ENCODE data around the gene PRSS1.
"Not testable (repeated sequence)": the region's sequence is repeated elsewhere in the genome, so short reads cannot be mapped to it uniquely, and the experiment has no call there.

The PRSS1 gene

DNA sequence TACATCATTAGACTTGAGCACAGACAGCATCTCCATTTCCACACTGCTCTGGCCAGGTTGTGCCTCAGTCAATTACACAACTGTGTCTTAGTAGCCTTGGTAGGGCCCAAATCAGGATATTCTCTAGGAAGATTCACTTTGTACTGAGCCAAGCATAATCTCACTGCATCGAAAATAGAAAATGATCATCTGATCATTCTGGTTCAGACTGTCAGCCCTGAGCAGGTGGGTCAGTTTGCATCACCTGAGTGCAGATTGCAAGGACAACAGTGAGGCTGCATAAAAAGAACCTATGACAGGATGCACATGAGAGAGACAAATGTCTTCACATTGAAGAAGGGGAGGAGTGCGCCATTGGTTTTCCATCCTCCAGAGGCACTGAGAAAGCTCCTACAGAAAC lies 862 bp upstream of the PRSS1 start:
- DNase-seq (ENCODE audit: low spot score) = not testable (repeated sequence)

DNA sequence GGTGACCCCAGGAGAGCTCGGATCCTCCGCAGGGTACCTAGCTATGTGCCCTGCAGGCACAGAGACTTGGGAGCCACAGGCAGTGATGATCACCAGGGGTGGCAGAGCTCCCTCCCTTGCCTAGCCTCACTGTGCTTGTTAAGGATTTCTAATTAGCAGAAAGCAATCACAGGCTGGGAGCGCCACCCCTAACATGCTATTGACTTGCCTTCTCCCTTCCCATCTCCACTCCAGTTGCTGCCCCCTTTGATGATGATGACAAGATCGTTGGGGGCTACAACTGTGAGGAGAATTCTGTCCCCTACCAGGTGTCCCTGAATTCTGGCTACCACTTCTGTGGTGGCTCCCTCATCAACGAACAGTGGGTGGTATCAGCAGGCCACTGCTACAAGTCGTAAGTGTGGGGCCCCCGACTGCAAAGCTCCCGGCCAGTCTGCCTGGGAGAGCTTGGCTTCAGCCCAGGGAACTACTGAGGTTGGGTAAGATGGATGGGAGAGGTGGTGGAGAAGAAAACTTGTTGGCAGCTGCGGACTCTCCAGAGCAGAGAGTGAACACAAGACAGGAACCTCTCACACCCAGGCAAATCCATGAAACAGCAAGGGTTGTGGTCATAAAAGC lies 1.2 kb downstream of the PRSS1 start:
- DNase-seq (ENCODE audit: low spot score) = no peak

- DNase-seq (ENCODE audit: low spot score) = not testable (repeated sequence)
These were observed 2.4 kb downstream of the PRSS1 start for GRCh38 chr7:142751526-142752175.

GRCh38 chr7:142752376-142753225 lies 3.3 kb downstream of the PRSS1 start:
- no peak for DNase-seq (ENCODE audit: low spot score)

DNA sequence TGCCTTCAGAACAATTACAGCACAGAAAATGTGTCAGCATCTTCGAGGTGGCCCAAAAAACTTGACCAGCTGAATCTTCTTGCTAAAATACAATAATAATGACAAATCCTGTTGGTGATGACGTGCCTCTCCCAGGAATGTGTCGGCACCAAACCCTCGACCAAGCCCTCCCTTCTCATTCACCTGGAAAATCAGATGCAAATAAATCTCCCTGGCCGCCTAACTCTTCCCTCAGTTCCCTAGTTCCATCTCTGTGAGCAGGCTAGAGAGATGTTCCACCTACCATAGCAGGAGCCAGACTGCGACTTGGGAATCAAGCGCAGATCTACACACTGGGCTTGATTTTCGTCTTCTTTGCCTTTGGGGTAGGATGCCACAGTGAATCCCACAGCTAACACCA lies 4.1 kb downstream of the PRSS1 start:
- DNase-seq (ENCODE audit: low spot score) = no peak

GRCh38 chr7:142753925-142754491 lies 4.7 kb downstream of the PRSS1 start:
- not testable (repeated sequence) for DNase-seq (ENCODE audit: low spot score)

GRCh38 chr7:142754681-142755575 lies 5.7 kb downstream of the PRSS1 start:
- no peak for DNase-seq (ENCODE audit: low spot score)

DNA sequence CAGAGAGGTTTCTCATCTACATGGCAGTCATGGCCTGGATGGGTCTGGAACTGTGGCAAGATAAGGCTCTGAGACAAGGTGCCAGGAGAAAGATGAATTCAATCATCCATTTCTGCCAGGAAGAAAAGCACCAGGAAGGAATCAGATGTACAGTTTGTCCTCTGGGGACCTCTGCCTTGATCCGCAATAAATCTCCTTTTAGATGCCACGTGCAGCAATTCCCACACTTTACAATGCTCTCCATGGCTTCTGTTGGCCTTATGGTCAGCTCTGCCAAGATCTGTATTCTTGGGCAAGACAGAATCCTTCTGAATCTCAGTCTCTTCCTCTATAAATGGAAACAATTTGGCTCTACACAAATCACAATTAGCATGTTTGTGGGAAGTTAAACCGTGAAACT lies 9.0 kb downstream of the PRSS1 start:
- not testable (repeated sequence) for DNase-seq (ENCODE audit: low spot score)

- no peak for DNase-seq (ENCODE audit: low spot score)
These were observed 10.2 kb downstream of the PRSS1 start for GRCh38 chr7:142759433-142759832.

- DNase-seq (ENCODE audit: low spot score) = no peak
These were observed 10.9 kb downstream of the PRSS1 start for GRCh38 chr7:142760071-142760642.

- DNase-seq (ENCODE audit: low spot score) = not testable (repeated sequence)
These were observed 12.3 kb downstream of the PRSS1 start for GRCh38 chr7:142761606-142762005.

DNA sequence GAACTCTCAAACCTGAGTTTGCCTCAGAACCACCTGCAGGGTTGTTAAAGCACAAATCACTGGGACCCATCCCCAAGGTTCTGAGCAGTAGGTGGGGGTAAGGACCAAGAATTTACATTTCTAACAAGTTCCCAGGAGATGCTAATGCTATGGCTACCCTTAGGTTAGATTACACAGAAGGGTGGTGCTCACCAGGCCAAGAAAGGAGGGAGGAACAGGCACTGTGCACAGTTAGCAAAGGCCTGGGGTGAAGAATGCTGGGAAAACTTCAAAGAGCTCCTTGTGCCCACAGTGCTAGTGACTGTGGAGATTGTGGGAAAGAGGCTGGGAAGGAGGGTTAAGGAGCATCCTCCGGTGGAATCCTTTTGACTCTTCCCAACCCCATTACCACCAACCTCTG lies 12.8 kb downstream of the PRSS1 start:
- DNase-seq (ENCODE audit: low spot score) = no peak

DNA sequence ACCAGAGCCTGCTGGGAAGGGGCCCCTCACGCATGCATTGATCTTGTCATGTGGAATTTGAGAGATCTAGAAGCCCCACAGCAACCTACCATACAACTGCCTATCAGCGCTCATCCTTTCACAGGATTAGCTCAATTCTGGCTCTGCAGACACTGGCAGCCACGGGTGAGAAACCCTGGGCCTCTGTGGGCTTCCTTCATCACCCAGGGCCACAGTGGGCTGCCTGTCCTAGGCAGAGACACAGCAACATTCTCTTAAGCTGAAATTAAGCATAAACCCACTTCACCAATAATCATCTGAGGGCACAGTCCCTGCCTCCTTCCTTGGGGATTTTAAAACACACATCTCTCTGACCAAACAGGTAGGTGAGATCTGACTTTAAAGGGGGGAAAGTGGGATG lies 18.2 kb downstream of the PRSS1 start:
- DNase-seq (ENCODE audit: low spot score) = no peak

DNA sequence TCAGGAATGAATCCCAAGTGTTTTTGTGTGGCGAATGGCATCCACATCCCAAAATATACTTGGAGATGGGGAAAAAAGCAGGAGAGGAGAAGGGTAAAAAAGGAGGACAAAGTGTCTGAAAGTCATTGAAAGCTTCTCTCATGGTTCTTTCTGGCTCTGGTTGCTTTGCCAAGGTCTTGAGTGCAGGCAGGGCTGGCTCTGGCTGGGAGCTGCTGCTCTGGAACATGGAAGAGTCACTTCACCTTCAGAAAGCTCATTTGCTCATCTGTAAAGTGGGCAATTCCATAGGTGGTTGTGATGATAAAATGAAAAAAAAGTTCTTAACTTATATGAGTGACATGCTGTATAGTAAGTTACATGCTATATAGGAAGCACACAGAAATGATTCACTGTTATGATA lies 18.6 kb downstream of the PRSS1 start:
- no peak for DNase-seq (ENCODE audit: low spot score)

DNA sequence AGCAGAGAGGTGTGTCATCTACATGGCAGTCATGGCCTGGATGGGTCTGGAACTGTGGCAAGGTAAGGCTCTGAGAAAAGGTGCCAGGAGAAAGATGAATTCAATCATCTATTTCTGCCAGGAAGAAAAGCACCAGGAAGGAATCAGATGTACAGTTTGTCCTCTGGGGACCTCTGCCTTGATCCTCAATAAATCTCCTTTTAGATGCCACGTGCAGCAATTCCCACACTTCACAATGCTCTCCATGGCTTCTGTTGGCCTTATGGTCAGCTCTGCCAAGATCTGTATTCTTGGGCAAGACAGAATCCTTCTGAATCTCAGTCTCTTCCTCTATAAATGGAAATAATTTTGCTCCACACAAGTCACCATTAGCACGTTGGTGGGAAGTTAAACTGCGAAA lies 19.6 kb downstream of the PRSS1 start:
- DNase-seq (ENCODE audit: low spot score) = not testable (repeated sequence)

- no peak for DNase-seq (ENCODE audit: low spot score)
These were observed 21.5 kb downstream of the PRSS1 start, which contains the start of gene PRSS2 for GRCh38 chr7:142770661-142771352. Gene PRSS2 (plus strand): TSS chr7:142770970. CDS start chr7:142770983, 13 bp downstream.

- DNase-seq (ENCODE audit: low spot score) = no peak
These were observed 22.1 kb downstream of the PRSS1 start for GRCh38 chr7:142771353-142771723.

DNA sequence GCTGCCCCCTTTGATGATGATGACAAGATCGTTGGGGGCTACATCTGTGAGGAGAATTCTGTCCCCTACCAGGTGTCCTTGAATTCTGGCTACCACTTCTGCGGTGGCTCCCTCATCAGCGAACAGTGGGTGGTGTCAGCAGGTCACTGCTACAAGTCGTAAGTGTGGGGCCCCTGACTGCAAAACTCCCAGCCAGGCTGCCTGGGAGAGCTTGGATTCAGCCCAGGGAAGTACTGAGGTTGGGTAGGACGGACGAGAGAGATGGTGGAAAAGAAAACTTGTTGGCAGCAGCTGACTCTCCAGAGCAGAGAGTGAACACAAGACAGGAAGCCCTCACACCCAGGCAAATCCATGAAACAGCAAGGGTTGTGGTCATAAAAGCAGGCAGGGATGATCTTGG lies 22.8 kb downstream of the PRSS1 start:
- no peak for DNase-seq (ENCODE audit: low spot score)

DNA sequence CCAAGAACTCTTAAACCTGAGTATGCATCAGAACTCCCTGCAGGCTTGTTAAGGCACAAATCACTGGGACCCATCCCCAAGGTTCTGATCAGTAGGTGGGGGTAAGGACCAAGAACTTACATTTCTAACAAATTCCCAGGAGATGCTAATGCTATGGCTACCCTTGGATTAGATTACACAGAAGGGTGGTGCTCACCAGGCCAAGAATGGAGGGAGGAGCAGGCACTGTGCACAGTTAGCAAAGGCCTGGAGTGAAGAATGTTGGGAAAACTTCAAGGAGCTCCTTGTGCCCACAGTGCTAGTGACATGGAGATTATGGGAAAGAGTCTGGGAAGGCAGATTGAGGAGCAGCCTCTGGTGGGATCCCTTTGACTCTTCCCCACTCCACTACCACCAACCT lies 23.4 kb downstream of the PRSS1 start:
- DNase-seq (ENCODE audit: low spot score) = no peak

DNA sequence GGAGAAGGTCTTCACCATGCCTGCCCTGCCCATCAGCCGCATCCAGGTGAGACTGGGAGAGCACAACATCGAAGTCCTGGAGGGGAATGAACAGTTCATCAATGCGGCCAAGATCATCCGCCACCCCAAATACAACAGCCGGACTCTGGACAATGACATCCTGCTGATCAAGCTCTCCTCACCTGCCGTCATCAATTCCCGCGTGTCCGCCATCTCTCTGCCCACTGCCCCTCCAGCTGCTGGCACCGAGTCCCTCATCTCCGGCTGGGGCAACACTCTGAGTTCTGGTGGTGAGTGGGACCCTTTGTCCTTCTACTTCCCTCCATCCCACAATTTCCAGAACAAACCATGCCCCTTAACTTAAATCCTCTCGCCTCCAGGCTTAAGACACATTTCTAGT lies 24.0 kb downstream of the PRSS1 start:
- no peak for DNase-seq (ENCODE audit: low spot score)
